IPS-NIHi11 (cell line): ENCODE data around the gene PCDHA1.

Source experiments
- DNase-seq: peaks from one replicate; pipeline ENCODE4 v3.0.0; 2012; ENCODE audit warnings: mixed read lengths, low spot score

The PCDHA1 gene

GRCh38 chr5:140923601-140924000, 137.7 kb downstream of the PCDHA1 start:
- no peak for DNase-seq

GRCh38 chr5:140925806-140926442, 140.0 kb downstream of the PCDHA1 start, which contains the start of gene PCDHAC1:
Gene PCDHAC1 (plus strand): TSS chr5:140926299. CDS start chr5:140926893, 594 bp downstream.
- peak; percentile 74 for DNase-seq

GRCh38 chr5:140926443-140927227, 140.7 kb downstream of the PCDHA1 start:
- peak; percentile 93 for DNase-seq

GRCh38 chr5:140927228-140927573, 141.3 kb downstream of the PCDHA1 start:
- peak; percentile 29 for DNase-seq

GRCh38 chr5:140934964-140935606, 149.1 kb downstream of the PCDHA1 start:
- DNase-seq: no peak

- no peak for DNase-seq
Observed at GRCh38 chr5:140946578-140946977, 160.6 kb downstream of the PCDHA1 start.

- DNase-seq: no peak
Observed at GRCh38 chr5:140951636-140952035, 165.7 kb downstream of the PCDHA1 start.

GRCh38 chr5:140953234-140953633, 167.3 kb downstream of the PCDHA1 start:
- no peak for DNase-seq

GRCh38 chr5:140962190-140962589, 176.2 kb downstream of the PCDHA1 start:
- DNase-seq: no peak

- DNase-seq: no peak
Observed at GRCh38 chr5:140964356-140964755, 178.4 kb downstream of the PCDHA1 start.

GRCh38 chr5:140965905-140966292, 180.0 kb downstream of the PCDHA1 start:
- no peak for DNase-seq

- DNase-seq: peak; percentile 64
Observed at GRCh38 chr5:140966293-140967225, 180.6 kb downstream of the PCDHA1 start, which contains the start of gene PCDHAC2. Gene PCDHAC2 (plus strand): TSS chr5:140966476. CDS start chr5:140966767, 291 bp downstream.

- no peak for DNase-seq
Observed at GRCh38 chr5:140967226-140967893, 181.4 kb downstream of the PCDHA1 start.

- DNase-seq: no peak
Observed at GRCh38 chr5:140969880-140970279, 183.9 kb downstream of the PCDHA1 start.

- no peak for DNase-seq
Observed at GRCh38 chr5:140973550-140973949, 187.6 kb downstream of the PCDHA1 start.

- DNase-seq: no peak
Observed at GRCh38 chr5:140977003-140977402, 191.1 kb downstream of the PCDHA1 start.

- no peak for DNase-seq
Observed at GRCh38 chr5:140978260-140978659, 192.3 kb downstream of the PCDHA1 start.

GRCh38 chr5:140978983-140979382, 193.0 kb downstream of the PCDHA1 start:
- no peak for DNase-seq

GRCh38 chr5:140982083-140982716, 196.3 kb downstream of the PCDHA1 start:
- DNase-seq: no peak

GRCh38 chr5:140986117-140986521, 200.2 kb downstream of the PCDHA1 start:
- peak; percentile 58 for DNase-seq

- peak; percentile 14 for DNase-seq
Observed at GRCh38 chr5:140988100-140988499, 202.2 kb downstream of the PCDHA1 start.
